ENCODE results near the gene ALDH1B1.
"Not testable (repeated sequence)": the region's sequence is repeated elsewhere in the genome, so short reads cannot be mapped to it uniquely, and the experiment has no call there.

ALDH1B1 gene

GRCh38 chr9:38391278-38392118 is 1.0 kb upstream of the ALDH1B1 start:
- no peak for TF ChIP-seq CTCF (IDR thresholded peaks at IDR 0.05; ENCODE audit: low read depth, low read length)
- DNase-seq (ENCODE audit: low read depth in 2 of 2) = no peak
- H3K4me3 ChIP-seq (replicated peaks in 1 of 2; ENCODE audit: low read depth in 2 of 2, low read length in 2 of 2) = peak overlapping the region in 1 of 2 donors; percentile 91

GRCh38 chr9:38393128-38393796 is 760 bp downstream of the ALDH1B1 start:
- DNase-seq (ENCODE audit: low read depth in 2 of 2) = peak; percentile 7 to 9
- H3K4me3 ChIP-seq (replicated peaks in 1 of 2; ENCODE audit: low read depth in 2 of 2, low read length in 2 of 2) = peak overlapping the region; percentile 90 to 91

GRCh38 chr9:38394416-38394815 is 1.9 kb downstream of the ALDH1B1 start:
- no peak overlapping the region for H3K4me3 ChIP-seq (replicated peaks in 1 of 2; ENCODE audit: low read depth in 2 of 2, low read length in 2 of 2)
- no peak for DNase-seq (ENCODE audit: low read depth in 2 of 2)
- TF ChIP-seq CTCF (IDR thresholded peaks at IDR 0.05; ENCODE audit: low read depth, low read length) = no peak

More at GRCh38 chr9:38393128-38393796, 760 bp downstream of the ALDH1B1 start:
- TF ChIP-seq CTCF (IDR thresholded peaks at IDR 0.05; ENCODE audit: low read depth, low read length) = no peak

- no peak overlapping the region for H3K4me3 ChIP-seq (replicated peaks in 1 of 2; ENCODE audit: low read depth in 2 of 2, low read length in 2 of 2)
- DNase-seq (ENCODE audit: low read depth in 2 of 2) = no peak
- no peak for TF ChIP-seq CTCF (IDR thresholded peaks at IDR 0.05; ENCODE audit: low read depth, low read length)
Observed at GRCh38 chr9:38395653-38396370, 3.3 kb downstream of the ALDH1B1 start.

- no peak for DNase-seq (ENCODE audit: low read depth in 2 of 2)
- H3K4me3 ChIP-seq (replicated peaks in 1 of 2; ENCODE audit: low read depth in 2 of 2, low read length in 2 of 2) = no peak overlapping the region
- no peak for TF ChIP-seq CTCF (IDR thresholded peaks at IDR 0.05; ENCODE audit: low read depth, low read length)
Observed at GRCh38 chr9:38396371-38396671, 3.8 kb downstream of the ALDH1B1 start.

- DNase-seq (ENCODE audit: low read depth in 2 of 2); H3K4me3 ChIP-seq (replicated peaks in 1 of 2; ENCODE audit: low read depth in 2 of 2, low read length in 2 of 2): not testable (repeated sequence)
Observed at GRCh38 chr9:38399191-38399590, 6.7 kb downstream of the ALDH1B1 start.

- no peak for TF ChIP-seq CTCF (IDR thresholded peaks at IDR 0.05; ENCODE audit: low read depth, low read length)
- DNase-seq (ENCODE audit: low read depth in 2 of 2) = no peak
- H3K4me3 ChIP-seq (replicated peaks in 1 of 2; ENCODE audit: low read depth in 2 of 2, low read length in 2 of 2) = no peak overlapping the region
Observed at GRCh38 chr9:38401994-38402393, 9.5 kb downstream of the ALDH1B1 start.

Data from cardiac fibroblast (primary cell).